GM10847 (cell line): Measurements from ENCODE around the gene DUSP9.

Experiments
- POLR2A ChIP-seq: IDR thresholded peaks from 2 replicates; pipeline ENCODE4 v1.6.1; 2011; ENCODE audit not compliant: insufficient read length; ENCODE audit errors: extremely low read depth

Gene DUSP9

DNA sequence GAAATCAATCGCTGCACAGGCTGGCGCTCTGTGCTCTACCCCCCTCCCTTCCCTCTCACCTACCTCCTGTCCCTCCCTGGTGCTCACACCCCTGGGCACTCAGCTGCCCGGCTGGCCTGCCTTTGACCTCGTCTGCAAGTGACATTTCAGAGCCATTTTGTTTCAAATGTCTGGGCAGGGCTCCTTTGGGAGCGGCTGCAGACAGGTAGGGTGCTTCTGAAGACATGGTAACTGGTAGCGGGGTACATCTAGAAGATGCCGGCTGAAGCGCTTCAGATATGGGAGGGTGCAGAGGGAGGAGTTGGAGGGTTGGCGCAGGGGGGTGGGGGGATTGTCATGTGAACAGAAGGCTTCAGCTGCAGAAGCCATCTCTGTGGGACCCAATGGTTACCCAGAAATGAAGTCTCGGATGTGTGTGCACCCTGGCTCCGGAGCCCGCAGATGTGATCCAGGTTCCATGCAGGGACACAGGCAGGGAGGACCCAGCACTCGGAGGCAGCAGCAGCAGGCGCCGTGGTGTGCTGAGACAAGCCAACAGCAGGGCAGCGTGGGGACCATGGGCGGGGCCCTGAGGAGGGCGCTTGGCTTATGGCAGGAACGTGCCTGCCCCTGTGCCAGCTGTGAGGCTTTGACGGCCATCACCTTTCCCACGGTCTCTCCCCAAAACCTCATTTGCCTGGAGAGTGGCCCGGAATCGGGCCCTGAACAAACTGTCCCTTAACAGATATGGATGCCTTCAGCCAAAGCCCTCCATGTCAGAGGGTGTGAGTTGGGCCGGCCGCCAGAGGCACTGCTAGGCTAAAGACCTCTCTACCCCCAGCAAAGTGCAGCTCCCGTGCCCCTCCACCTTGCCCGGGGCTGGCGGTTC, 7.6 kb upstream of the DUSP9 start:
- TF ChIP-seq POLR2A, result no peak

DNA sequence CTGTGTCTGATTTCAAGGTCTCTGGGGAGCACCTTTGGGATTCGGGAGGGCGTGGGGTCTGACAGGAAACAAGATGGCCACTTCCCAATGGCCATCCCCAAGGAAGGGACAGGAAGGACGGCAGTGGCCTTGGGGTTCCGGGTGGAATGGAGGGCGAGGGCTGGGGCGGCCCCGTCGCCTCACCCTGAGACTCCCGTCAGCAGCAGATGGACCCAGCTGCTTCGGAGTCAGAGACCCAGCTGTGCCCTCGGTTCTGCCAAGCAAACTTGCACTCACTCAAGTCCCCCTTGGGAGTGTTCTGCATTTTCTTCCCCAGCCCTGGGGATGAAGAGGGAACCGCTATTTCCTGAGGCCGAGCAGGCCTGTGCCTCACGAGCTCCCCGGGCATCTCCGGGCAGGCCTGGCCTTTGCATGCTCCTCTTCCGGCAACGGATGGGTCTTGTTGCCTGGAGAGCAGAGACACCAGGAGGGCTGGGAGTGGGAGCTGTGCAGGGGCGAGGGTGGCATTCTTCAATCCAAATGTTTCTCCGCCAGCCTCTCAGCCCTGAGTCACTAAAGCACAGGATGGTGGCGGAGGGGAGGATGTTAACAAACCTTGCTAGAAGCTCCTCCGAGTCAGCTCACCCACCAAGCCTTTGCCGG, 6.8 kb upstream of the DUSP9 start:
- TF ChIP-seq POLR2A, result no peak

DNA sequence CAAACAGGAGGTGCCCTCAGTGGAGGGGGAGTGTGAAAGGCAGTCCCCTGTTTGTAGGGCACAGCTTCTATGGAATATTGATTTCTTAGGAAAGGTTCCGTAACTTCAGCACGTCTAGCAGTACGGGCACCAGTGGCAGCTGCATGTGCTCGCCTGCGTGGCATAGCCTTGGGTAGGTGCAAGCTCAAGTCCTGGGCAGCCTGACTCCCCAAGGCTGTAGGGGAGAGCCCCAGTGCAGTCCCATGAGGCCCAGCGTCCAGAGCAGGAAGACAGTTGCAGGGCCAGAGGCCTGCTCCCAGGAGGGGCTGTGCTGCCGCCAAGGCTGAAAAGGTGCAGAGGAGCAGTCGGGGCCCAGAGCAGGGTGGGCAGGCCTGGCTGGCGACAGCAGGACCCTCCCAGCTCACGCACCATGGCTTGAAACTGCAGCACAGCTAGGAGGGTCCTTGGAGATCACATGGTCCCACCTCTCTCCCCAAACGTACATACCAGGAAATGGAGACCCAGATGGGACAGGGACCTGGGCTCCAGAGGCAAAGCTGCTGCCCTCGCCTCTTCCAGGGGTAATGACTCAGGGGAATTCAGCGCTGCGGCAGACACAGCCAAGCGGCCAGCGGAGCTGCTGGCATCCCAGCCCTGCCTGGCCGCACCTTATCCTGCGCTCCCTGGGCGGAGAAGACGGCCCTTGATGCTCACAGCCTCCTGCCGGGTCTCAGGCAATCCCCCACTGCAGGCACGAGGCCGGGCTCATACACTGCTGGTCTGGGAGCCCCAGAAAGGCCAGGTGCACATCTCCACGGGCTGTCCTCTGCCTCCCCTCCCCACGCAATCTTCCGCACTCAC, 6.0 kb upstream of the DUSP9 start:
- TF ChIP-seq POLR2A, result no peak

DNA sequence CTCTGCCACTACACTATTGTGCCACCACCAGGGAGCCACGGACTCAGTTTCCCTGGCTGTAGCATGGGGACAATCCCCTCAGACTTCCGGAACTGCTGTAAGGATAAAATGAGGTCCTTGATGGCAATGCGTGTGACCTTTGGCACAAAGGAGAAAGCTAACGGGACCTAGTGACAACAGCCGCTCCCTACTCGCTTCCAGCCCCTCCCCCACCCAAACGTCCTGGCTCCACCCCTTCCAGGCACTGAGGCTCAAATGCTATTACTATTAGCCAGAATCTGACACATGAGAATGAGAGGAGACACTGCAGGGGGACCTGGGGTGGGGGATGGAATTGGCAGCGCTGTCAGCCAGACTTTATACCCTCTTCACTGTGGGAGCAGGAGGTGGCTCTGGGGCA, 5.4 kb upstream of the DUSP9 start:
- TF ChIP-seq POLR2A, result no peak

DNA sequence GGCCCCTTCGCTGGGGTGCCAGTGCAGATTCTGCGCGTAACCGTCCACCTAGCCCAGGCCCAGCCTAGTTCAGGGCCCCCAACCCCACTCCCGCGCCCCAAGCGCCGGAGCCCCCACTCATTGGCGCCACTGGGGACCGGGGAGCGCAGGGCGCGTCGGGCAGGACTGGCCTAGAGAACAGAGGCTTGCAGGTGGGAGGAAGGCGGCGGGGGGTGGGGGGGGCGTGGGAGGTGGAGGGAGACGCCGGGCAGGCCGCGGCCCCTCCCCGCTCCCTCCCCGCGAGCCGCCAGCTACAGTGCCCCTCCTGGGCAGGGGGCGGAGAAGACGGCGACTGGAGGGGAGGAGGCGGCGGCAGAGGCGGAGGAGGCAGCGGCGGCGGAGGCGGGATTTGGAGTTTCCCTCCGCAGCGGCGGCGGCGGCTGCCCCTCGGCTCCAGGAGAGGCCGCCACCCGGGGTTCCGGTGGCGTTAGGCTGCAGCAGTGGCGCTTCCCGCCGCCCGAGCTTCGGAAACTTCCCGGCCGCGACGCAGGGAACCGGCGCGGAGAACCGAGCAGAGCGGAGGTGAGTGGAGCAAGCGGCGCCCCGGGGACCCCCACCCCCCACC, 4.8 kb upstream of the DUSP9 start:
- no peak for TF ChIP-seq POLR2A

DNA sequence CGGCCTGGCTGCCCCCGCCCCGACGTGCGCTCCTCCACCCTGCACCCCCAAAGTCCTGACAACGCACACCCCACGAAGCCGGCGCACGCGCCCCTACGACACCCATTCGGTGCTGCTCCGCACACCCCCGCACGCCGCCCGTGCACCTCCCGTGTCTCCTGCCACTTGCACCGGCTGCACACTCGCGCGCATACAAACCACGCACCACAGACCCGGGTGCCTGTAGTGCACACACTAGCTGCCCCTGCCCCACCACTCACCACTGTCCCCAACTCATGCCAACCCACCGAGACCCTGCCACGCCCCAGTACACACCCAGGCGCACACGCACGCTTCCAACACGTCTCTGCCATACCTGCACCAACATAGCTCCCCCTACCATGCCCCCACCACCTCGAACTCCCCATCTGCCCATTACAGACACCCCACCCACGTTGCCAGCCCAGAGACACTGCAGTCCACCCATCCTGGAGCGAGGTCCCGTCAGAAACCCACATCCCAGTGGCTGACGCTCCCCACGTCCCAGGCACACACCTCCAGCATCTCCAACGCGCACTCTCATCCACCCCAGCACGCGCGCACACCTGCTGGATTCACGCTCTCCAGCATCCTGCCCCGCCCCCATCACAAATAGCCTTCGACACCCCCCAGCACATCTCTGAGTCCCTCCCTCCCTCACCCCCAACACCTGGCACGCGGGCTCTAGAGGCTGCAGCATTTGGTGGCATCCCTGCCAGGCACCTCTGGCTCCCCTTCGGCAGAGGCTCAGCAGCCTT, 4.2 kb upstream of the DUSP9 start:
- TF ChIP-seq POLR2A, result no peak

DNA sequence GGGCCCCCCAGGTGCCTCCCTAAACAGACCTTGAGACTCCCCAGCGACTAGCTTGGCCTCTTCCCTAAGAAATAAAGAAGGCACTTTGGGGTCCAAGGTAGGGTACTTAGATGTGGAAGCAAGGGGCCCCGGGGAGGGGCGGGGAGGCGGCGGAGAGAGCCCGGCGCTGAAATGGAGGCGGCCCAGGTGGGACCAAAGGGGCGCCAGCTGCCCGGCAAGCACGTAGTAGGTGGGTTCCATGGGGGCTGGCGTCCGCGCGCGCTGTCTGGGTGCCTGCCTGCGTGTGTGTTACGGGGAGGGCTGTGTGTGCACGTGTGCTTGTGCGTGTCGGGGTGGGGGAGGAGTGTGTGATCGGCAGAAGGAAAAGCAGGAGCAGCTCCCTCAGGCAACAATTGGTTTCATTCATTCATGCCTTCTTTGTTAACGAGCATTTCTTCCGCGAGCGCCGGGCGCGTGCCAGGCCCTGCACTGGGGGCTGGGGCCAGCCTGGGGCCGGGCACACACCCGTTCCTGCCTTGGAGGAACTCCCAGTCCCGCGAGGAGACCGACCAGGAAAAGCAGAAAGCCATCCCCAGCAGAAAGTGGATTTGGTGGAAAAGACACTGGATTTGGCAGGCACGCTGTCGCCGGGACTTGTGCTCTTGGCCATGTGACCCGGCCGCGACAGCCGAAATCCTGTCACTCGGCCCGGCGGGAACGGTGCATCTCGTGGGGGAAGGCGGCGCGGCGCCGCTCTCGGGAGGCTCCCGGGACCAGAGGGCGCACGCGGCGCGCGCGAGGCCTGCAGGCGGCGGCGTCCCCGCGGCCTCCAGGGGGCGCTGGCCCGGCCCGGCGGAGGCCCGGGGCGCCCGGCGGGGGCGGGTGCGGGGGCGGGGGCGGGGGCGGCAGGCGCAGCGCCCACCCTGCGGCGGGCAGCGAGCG, 3.3 kb upstream of the DUSP9 start:
- TF ChIP-seq POLR2A, result no peak

DNA sequence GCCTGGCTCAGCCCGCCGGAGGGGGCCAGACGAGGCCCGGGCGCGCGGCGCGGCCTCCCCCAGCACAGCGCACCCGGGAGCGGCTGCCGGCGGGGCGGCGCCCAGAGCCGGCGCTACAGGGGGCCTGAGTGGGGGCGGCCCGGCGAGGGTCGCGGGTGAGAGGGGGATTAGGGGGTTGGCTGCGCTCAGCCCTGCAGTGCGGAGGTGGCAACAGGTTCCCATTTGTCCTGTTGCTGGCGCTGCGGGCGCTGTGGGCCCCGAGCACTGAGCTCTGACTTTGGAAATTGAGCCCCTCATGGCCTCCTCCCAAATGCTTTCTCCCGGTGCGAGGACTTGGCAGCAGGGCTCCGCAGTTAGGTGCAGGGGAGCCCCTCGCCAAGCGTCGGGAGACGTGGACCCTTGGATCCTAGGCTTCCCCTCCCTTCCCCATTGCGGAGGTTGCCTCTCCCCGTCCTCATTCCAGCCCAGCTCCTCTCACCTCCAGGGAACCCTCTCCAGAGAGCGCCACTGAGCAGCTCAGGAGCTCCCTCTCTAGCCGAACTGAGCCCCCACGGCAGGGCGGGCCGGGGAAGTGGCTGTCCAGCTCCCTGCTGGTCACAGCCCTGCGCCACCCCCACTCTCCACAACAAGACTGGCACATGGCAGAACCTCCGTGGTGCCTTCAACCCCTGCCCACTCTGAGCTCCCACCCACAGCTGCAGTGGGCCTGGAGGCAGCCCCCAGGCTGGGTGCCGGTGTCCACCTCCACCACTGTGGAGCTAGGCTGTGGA, 2.5 kb upstream of the DUSP9 start:
- no peak for TF ChIP-seq POLR2A

DNA sequence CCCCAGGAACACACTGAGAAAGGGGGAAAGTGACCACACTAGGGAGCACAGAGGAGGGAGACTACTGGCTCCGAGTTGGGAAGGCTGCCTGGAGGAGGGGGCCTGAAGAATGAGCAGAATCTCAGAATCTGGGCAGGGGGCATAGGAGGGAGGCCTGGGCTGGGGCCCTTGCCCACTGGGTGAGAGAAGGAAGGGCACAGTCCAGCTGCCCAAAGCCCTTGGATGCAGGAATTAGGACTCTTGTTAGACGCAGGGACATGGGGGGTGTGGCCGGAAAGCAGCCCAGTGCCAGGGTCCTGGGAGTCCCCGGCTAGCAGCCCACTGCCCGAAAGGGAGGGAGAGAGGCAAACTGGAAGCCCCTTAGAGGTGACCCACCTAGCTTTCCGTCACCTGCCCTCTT, 1.9 kb upstream of the DUSP9 start:
- no peak for TF ChIP-seq POLR2A

DNA sequence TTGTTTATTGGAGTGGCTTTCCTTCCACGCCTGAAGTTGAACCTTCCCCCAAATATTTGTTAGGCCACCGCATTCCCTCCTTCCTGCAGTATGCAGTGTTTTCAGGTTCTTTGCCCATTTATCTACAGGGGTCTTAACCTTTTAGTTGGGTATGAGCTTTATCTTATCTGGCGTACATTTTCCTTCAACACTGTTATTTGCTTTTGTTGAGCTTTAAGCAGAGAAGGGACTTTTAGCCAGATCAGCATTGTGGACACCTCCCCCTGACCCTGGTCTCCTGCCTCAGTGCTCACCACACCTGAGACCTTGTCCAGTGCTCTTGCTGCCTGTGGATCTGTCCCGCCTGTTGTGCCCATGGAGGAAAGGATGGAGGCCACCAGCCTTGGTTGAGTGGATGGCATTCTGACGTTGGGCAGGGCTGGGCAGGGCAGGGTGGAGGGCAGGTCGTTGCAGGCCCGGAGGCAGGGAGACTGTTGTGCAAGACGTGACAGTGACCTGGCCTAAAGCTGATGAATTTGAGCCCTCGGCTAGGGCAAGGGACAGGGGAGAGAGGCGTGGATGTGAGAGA, 998 bp upstream of the DUSP9 start:
- no peak for TF ChIP-seq POLR2A

DNA sequence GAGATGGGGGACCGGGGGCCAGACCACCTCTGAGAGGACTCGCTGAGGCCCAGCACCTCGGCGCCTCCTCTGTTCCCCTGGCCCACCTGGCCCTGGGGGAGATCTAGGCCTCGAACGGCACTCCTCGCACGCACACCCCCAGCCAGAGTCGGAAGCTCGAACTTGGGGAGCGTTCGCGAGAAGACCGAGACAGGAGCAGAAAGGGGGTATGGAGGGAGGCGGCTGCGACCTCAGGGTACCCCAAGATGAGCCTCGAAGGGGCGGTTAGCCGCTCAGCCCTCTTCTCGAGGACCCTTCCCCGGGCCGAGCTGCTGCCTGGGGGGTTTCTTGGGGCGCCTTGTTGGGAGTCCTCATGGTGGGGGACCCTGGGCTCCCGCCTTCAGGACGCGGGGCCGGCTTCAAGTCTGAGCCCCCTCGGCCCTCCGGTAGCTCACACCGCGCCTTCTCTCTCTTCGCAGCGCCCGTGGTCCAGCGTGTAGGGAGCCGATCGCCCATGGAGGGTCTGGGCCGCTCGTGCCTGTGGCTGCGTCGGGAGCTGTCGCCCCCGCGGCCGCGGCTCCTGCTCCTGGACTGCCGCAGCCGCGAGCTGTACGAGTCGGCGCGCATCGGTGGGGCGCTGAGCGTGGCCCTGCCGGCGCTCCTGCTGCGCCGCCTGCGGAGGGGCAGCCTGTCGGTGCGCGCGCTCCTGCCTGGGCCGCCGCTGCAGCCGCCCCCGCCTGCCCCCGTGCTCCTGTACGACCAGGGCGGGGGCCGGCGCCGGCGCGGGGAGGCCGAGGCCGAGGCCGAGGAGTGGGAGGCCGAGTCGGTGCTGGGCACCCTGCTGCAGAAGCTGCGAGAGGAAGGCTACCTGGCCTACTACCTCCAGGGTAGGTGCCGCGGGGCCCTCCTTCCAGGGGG, 706 bp downstream of the DUSP9 start:
- no peak for TF ChIP-seq POLR2A
